Measurements from ENCODE around the gene SNCG. TPM values are rescaled to one million over a fixed set of nuclear protein-coding genes. Genes with fewer than 3 reads are reported as not detected.
"Not testable (repeated sequence)": the region's sequence is repeated elsewhere in the genome, so short reads cannot be mapped to it uniquely, and the experiment has no call there.

The SNCG gene
- total RNA-seq, 1 experiment from 2014 or later: 8.4 TPM

DNA sequence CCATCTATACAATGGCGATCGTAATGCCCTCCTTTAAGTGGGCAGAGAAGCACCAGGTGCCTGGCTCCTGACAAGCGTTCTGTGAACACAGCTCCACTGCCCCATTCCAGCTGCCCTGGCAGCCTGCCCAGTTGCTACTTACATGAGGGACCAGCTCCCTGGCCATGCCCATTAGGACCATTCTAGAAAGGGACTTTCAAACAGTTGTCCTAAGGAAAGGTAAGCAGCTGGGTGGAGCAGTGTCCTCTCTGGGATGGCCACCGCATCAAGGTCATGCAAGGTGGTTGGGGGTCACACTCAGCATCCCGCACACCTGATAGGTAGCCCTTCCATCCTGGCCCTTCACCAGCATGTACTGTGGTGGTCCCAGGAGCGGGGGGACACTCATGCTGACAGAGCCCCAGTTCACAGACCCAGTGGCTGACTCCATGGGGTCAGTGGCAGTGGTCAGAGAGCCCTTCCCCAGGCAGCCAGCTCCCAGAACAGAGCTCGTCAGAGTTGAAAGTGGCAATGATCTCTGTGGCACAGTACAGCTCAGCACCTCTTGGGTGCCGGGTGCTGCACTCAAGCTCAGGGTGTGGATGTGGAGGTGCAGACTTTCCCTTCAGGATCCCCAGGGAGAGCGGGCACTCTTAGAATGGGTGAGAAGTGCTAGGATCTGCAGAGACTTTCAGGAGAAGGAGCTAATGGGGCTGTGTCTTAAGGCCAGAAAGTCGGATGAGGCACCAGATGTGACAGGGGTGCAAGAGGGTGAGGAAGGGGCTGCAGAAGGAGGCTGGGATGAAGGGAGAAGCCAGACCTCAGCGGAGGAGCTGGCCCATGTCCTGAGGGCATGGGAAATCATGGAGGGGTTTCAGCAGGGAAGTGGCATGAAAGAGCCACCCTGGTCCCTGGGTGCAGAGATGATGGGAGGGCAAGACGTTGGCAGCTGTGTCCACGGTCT is 11.9 kb upstream of the SNCG start (continued):
- no peak for TF ChIP-seq ZNF138 (CRISPR knock-in tag; conservative IDR thresholded peaks at IDR 0.05)

DNA sequence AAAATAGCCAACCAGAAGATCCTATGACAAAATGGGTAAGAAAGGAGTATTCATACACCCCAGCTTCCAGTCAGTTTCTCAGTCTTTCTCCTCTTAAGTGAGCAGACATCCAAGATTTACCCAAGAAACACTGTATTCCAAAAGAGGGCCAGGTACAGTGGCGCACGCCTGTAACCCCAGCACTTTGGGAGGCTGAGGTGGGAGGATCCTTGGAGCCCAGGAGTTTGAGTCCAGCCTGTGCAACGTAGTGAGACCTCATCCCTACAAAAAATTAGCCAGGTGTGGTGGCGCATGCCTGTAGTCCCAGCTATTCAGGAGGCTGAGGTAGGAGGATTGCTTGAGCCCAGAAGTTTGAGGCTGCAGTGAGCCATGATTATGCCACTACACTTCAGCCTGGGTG is 10.6 kb upstream of the SNCG start:
- H3K27ac Mint-ChIP-seq; ATAC-seq; H3K27me3 Mint-ChIP-seq (ENCODE audit: low read depth); H3K4me3 Mint-ChIP-seq: not testable (repeated sequence)
- ChIA-PET POLR2A (interaction anchor here (0.7 kb wide), 1 partner anchor 35 kb away, joined by 6 read pairs; no protein-coding TSS in a partner anchor), CTCF (interaction anchor here (3.3 to 13.1 kb wide), 2 partner anchors 8 to 17 kb away, joined by 56 to 462 read pairs; partner anchors contain the start of genes ADIRF, MMRN2 and SNCG)
- peak; percentile 2 for DNase-seq (ENCODE audit: low spot score)
- Mint-ChIP-seq H3K9me3 (peaks cover 25% of the 10 kb centered on the region), H3K36me3 (peaks cover 25% of the 10 kb centered on the region), H3K4me1 (peaks cover 26% of the 10 kb centered on the region)

- Mint-ChIP-seq H3K36me3 (peaks cover 39% of the 10 kb centered on the region), H3K9me3 (peaks cover 40% of the 10 kb centered on the region), H3K27me3 (ENCODE audit: low read depth) (no peaks in the 10 kb centered on the region; the same call in none of the 2 replicates), H3K27ac (peak overlapping the region; percentile 81; the same call in 1 of the 2 replicates), H3K4me3 (no peak overlapping the region), H3K4me1 (peaks cover 41% of the 10 kb centered on the region)
- DNase-seq (ENCODE audit: low spot score) (peak; percentile 6), ATAC-seq (no peak)
- ChIA-PET CTCF (interaction anchor here (1.4 to 3.3 kb wide), 2 partner anchors 10 to 16 kb away, joined by 6 to 9 read pairs; no protein-coding TSS in a partner anchor), POLR2A (no interaction called here)
- TF ChIP-seq SP1 (CRISPR knock-in tag; conservative IDR thresholded peaks at IDR 0.05) (no peak), JAZF1 (CRISPR knock-in tag; IDR thresholded peaks at IDR 0.05) (no peak), MYBL2 (CRISPR knock-in tag; IDR thresholded peaks at IDR 0.05) (no peak)
These were observed 8.1 kb upstream of the SNCG start for GRCh38 chr10:86950349-86950748.

- ChIA-PET CTCF (interaction anchor here (1.4 to 3.3 kb wide), 2 partner anchors 9 to 15 kb away, joined by 6 to 9 read pairs; no protein-coding TSS in a partner anchor), POLR2A (no interaction called here)
- ATAC-seq: no peak
- no peak for DNase-seq (ENCODE audit: low spot score)
- Mint-ChIP-seq H3K27me3 (ENCODE audit: low read depth) (no peaks in the 10 kb centered on the region; the same call in none of the 2 replicates), H3K27ac (no peak overlapping the region), H3K4me3 (no peak overlapping the region), H3K9me3 (peaks cover 40% of the 10 kb centered on the region), H3K4me1 (peaks cover 43% of the 10 kb centered on the region), H3K36me3 (peaks cover 39% of the 10 kb centered on the region)
- TF ChIP-seq ZNF317 (CRISPR knock-in tag; IDR thresholded peaks at IDR 0.05; ENCODE audit: borderline replicate concordance, low read depth): 0 out of 2 replicates have a peak, but pooled peaks have one; percentile 54
- no peak for TF ChIP-seq NR1H2 (CRISPR knock-in tag; IDR thresholded peaks at IDR 0.05)
These were observed 7.1 kb upstream of the SNCG start for GRCh38 chr10:86951184-86951761.

- ATAC-seq (no peak), DNase-seq (ENCODE audit: low spot score) (no peak)
- H3K27ac Mint-ChIP-seq: no peak overlapping the region
- H3K4me3 Mint-ChIP-seq: no peak overlapping the region
- ChIA-PET POLR2A (no interaction called here), CTCF (interaction anchor here (1.2 to 3.3 kb wide), 2 partner anchors 9 to 14 kb away, joined by 3 to 9 read pairs; no protein-coding TSS in a partner anchor)
- TF ChIP-seq, protein P1, sequence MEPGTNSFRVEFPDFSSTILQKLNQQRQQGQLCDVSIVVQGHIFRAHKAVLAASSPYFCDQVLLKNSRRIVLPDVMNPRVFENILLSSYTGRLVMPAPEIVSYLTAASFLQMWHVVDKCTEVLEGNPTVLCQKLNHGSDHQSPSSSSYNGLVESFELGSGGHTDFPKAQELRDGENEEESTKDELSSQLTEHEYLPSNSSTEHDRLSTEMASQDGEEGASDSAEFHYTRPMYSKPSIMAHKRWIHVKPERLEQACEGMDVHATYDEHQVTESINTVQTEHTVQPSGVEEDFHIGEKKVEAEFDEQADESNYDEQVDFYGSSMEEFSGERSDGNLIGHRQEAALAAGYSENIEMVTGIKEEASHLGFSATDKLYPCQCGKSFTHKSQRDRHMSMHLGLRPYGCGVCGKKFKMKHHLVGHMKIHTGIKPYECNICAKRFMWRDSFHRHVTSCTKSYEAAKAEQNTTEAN (CRISPR knock-in tag; IDR thresholded peaks at IDR 0.05): no peak
- TF ChIP-seq, protein P2, sequence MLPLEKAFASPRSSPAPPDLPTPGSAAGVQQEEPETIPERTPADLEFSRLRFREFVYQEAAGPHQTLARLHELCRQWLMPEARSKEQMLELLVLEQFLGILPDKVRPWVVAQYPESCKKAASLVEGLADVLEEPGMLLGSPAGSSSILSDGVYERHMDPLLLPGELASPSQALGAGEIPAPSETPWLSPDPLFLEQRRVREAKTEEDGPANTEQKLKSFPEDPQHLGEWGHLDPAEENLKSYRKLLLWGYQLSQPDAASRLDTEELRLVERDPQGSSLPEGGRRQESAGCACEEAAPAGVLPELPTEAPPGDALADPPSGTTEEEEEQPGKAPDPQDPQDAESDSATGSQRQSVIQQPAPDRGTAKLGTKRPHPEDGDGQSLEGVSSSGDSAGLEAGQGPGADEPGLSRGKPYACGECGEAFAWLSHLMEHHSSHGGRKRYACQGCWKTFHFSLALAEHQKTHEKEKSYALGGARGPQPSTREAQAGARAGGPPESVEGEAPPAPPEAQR (CRISPR knock-in tag; IDR thresholded peaks at IDR 0.05): no peak
- TF ChIP-seq ZNF512 (CRISPR knock-in tag; IDR thresholded peaks at IDR 0.05; ENCODE audit: borderline replicate concordance) (no peak), ZNF232 (CRISPR knock-in tag; IDR thresholded peaks at IDR 0.05) (no peak), FOXP1 (CRISPR knock-in tag; IDR thresholded peaks at IDR 0.05; ENCODE audit: borderline replicate concordance) (no peak), MLX (CRISPR knock-in tag; IDR thresholded peaks at IDR 0.05) (no peak), ZNF138 (CRISPR knock-in tag; conservative IDR thresholded peaks at IDR 0.05) (no peak), ZNF121 (CRISPR knock-in tag; IDR thresholded peaks at IDR 0.05) (no peak), ZNF396 (CRISPR knock-in tag; IDR thresholded peaks at IDR 0.05; ENCODE audit: borderline replicate concordance) (no peak)
- TF ChIP-seq, protein P3, sequence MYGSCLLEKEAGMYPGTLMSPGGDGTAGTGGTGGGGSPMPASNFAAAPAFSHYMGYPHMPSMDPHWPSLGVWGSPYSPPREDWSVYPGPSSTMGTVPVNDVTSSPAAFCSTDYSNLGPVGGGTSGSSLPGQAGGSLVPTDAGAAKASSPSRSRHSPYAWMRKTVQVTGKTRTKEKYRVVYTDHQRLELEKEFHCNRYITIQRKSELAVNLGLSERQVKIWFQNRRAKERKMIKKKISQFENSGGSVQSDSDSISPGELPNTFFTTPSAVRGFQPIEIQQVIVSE (CRISPR knock-in tag; IDR thresholded peaks at IDR 0.05; ENCODE audit: borderline replicate concordance): no peak
- TF ChIP-seq, protein P4, sequence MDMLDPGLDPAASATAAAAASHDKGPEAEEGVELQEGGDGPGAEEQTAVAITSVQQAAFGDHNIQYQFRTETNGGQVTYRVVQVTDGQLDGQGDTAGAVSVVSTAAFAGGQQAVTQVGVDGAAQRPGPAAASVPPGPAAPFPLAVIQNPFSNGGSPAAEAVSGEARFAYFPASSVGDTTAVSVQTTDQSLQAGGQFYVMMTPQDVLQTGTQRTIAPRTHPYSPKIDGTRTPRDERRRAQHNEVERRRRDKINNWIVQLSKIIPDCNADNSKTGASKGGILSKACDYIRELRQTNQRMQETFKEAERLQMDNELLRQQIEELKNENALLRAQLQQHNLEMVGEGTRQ (CRISPR knock-in tag; IDR thresholded peaks at IDR 0.05): no peak
- H3K27me3 Mint-ChIP-seq (ENCODE audit: low read depth): no peaks in the 10 kb centered on the region; the same call in none of the 2 replicates
- peaks cover 40% of the 10 kb centered on the region for H3K9me3 Mint-ChIP-seq
- peaks cover 44% of the 10 kb centered on the region for H3K4me1 Mint-ChIP-seq
- peaks cover 39% of the 10 kb centered on the region for H3K36me3 Mint-ChIP-seq
These were observed 6.3 kb upstream of the SNCG start for GRCh38 chr10:86952106-86952505.

Measured in WTC11 (cell line).